HG03571 (cell line): ENCODE data around the gene SYNJ1.
"Not testable (repeated sequence)": the region's sequence is repeated elsewhere in the genome, so short reads cannot be mapped to it uniquely, and the experiment has no call there.

ENCODE experiments used
- ATAC-seq: cut with Tn5 transposase; IDR thresholded peaks from one replicate; pipeline ENCODE4 v1.9.1; 2021; ENCODE audit not compliant: unreplicated experiment

The SYNJ1 gene

DNA sequence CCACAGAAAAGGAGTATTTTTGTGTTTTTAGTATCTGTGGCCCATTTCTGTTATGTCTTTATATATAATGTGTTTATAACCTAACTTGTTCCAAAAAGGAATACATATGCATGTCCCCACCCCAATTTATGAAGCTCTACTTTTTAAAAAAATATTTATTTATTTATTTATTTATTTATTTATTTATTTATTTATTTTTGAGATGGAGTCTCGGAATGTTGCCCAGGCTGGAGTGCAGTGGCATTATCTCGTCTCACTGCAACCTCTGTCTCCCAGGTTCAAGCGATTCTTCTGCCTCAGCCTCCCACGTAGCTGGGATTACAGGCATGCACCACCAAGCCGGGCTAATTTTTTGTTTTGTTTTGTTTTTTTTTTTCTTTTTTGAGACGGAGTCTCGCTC, 32.3 kb downstream of the SYNJ1 start:
- not testable (repeated sequence) for ATAC-seq

GRCh38 chr21:32693581-32693980, 34.2 kb downstream of the SYNJ1 start:
- no peak for ATAC-seq

GRCh38 chr21:32690085-32690484, 37.7 kb downstream of the SYNJ1 start:
- ATAC-seq, result no peak

DNA sequence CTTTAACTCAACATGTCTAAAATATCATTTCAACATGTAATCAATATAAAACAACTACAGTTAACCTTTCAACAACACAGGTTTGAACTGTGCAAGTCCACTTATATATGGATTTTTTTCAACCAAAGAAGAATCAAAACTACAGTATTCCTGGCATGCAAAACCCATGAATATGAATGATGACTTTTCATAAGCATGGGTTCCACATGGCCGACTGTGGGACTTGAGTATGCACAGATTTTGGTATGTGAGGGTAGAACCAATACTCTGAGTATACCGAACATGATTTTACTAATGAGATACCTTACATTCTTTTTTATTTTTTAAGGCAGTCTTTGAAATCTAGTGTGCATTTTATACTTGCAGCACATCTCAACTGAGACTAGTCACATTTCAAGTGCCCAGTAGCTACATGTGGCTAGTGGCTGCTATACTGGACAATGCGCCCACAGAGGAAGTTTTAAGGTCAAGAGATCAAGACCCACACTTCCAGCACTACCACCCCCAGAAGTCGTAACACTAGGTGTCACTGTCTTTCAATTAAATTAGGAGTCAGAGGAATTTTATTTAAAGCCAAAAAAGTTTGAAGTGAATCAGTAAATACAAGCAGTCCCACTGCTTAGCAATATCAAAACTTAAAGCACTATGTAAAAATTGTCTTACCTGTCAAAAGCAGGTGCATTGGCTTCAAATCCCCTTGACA, 40.0 kb downstream of the SYNJ1 start:
- ATAC-seq, result no peak

DNA sequence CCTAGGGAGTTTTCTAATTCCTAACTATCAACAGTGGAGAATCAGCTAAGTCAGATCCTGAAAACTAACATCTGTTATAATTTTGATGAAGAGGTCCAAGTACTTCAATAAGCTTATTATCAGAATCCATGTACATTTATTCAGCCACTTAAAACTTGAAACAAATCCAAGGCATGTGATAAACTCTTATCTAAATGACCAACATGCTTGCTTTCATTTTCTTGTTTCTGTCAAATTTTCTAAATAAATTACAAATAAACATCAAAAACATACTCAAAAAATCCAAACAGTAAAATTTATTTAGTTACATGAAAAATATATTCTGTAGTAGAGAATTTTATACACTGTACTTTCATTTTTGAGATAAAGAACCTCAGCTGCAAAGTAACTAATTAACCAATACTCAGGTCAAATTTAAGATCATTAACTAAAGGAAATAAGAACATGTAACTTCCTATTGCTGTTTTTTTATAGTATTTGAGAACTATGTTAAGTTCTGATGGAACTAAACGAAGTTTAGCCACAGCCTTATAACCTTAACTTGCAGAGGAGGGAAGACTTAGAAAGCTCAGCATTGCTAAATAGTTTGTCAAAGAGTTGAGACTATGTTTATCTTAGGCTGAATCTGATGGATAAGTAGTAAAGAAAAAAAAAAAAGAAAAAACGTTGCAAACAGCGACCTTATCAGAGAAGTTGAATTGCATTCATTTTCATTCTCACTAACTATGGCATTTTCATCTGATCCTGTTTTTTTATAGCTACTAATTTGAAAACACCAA, 44.9 kb downstream of the SYNJ1 start:
- ATAC-seq, result no peak

GRCh38 chr21:32674731-32675130, 53.1 kb downstream of the SYNJ1 start:
- no peak for ATAC-seq

- ATAC-seq, result no peak
Observed at GRCh38 chr21:32674038-32674437, 53.8 kb downstream of the SYNJ1 start.

GRCh38 chr21:32666258-32666657, 61.6 kb downstream of the SYNJ1 start:
- ATAC-seq, result no peak

DNA sequence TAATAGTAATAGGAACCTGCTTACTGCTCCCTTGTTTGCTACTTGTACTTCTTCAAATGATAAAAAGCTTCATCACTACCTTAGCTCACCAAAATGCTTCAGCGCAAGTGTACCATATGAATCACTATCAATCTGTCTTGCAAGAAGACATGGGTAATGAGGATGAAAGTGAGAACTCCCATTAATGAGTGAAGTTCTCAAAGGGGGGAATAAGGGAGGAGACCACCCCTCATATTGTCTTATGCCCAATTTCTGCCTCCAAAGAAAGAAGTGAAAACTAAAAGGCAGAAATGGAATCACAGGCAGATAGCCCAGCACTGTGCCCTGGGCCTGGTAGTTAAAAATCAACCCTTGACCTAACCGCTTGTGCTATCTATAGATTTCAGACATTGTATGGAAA, 63.7 kb downstream of the SYNJ1 start:
- not testable (repeated sequence) for ATAC-seq

GRCh38 chr21:32661981-32662380, 65.8 kb downstream of the SYNJ1 start:
- ATAC-seq, result not testable (repeated sequence)

DNA sequence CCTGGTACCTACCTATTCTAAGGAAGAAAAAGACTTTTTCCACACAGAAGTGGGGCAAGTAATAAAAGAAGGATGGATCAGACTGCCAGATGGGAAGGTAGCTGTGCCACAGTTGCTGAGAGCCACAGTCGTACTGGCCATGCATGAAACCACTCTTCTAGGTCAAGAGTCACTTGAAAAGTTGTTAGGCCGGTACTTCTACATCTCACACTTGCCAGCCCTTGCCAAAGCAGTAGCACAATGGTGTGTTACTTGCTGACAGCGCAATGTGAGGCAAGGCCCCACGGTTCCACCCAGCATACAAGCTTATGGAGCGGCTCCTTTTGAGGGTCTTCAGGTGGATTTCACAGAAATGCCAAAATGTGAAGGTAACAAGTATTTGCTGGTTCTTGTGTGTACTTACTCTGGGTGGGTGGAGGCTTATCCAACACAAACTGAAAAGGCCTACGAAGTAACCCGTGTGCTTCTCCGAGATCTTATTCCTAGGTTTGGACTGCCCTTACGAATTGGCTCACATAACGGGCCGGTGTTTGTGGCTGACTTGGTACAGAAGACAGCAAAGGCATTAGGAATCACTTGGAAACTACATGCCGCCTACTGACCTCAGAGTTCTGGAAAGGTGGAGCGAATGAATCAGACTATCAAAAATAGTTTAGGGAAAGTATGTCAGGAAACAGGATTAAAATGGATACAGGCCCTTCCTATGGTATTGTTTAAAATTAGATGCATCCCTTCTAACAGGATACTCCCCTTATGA, 66.6 kb downstream of the SYNJ1 start:
- ATAC-seq, result not testable (repeated sequence)

- ATAC-seq, result no peak
Observed at GRCh38 chr21:32658524-32658923, 69.3 kb downstream of the SYNJ1 start.

DNA sequence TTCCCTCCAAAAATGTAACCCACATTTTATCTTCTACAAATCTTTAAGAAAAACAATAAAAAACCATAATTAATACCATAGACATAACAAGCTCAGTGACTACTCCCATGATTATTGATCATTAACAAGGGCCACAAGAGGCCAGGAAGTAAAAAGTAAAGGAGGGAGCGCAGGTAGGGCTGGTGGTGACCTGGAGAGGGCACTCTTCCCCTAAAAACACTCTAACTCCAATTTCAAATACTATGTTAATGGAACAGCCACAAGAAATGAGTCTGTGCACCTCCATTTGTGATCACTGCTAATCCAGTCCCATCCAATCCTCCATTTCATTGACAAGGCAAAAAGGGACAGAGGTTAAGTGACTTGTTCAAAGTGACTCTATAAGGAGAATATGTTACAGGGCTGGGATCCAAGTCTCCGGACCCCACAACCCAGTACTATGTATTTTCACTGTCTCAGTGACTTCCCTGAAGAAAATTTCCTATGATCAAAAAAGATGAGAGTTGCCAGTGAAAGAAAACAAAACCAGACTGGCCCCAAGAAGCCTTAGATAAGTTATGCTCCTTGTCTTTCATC, 74.4 kb downstream of the SYNJ1 start:
- ATAC-seq, result no peak

GRCh38 chr21:32648165-32648564, 79.6 kb downstream of the SYNJ1 start:
- no peak for ATAC-seq

DNA sequence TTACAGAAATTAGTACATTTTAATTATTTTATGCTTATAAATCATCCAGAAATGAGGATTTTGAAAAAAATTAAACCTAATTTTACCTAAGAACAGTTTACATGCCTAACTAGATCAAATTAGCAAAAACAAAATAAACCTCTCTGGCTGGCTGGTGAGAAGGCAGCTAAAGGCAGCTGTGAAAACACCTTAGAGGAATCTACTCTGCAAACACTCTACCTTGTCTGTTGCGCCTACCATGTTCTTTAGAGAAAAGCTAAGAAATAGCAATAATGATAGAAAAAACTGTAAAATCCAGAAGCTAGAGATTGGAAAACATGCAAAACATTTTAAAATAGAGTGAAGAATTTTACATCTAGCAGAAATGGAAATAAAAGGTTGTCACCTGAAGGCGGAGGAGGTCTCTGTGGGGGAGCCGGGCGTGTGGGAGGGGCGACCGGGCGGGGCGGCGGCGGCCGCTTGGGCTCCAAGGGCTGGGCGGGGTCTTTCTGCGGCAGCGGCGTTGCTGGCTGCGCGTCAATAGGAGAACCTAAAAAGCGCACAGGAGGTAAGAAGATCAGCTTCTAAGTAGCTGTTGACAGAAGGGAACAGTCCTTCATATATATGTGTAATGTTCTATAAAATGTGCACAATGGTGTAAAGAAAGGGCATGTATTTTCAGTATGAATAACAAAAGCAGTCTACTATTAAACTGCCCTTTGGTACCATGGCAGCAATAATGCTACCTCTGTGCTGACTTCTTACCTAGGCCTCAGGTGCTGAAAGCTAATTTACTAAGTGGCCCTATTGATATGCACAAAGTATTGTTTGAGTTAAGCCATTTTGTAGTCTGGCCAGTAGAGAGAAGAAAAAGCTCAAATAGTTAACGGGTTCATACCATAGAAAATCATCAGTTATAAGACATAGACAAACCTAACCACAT, 82.3 kb downstream of the SYNJ1 start:
- no peak for ATAC-seq

GRCh38 chr21:32641710-32642698, 85.8 kb downstream of the SYNJ1 start:
- ATAC-seq, result no peak

DNA sequence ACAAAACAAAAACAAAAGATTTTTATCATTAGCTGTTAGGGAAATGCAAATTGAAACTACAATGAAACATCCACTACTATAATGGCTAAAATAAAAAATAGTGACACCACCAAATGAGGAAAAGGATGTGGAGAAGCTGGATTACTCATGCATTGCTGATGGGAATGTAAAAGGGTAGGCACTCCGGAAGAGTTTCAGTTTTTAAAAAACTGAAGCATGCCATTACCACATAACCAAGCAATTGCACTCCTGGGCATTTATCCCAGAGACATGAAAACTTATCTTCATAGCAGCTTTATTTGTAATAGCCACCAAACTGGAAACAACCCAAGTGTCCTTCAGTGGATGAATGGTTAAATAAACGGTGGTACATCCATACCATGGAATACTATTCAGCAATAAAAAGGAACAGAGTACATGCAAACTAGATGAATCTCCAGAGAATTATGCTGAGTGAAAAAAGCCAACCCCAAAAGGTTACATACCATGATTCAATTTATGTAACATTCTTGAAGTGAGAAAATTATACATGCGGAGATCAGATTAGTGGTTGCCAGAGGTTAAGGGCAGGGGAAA, 101.1 kb downstream of the SYNJ1 start:
- no peak for ATAC-seq

- ATAC-seq, result not testable (repeated sequence)
Observed at GRCh38 chr21:32618218-32618617, 109.6 kb downstream of the SYNJ1 start.
